Esophagus squamous epithelium (tissue), 4 donors: ENCODE measurements around the gene SERPINC1.

Experiments
- POLR2A ChIP-seq, 4 donors: fragments of 450-650 bp; IDR thresholded peaks; one replicate each; pipeline ENCODE4 v1.6.1; 2017; ENCODE audit warnings: antibody characterized with exemption in 4 of 4, mild to moderate bottlenecking in 4 of 4, moderate library complexity in 3 of 4
- TF ChIP-seq, protein P1 (sequence below), 6 experiments: fragments of 450-650 bp in 4 of 6; fragments of 200-600 bp in 2 of 6; sonication (generic) in 2 of 6; IDR thresholded peaks; one replicate each; pipeline ENCODE4 v1.5.1; 2016 to 2019; ENCODE audit warnings: antibody characterized with exemption in 6 of 6, mild to moderate bottlenecking in 4 of 6, moderate library complexity in 4 of 6

GRCh38 chr1:173963477-173963876 is 46.4 kb upstream of the SERPINC1 start:
- TF ChIP-seq, protein P1, sequence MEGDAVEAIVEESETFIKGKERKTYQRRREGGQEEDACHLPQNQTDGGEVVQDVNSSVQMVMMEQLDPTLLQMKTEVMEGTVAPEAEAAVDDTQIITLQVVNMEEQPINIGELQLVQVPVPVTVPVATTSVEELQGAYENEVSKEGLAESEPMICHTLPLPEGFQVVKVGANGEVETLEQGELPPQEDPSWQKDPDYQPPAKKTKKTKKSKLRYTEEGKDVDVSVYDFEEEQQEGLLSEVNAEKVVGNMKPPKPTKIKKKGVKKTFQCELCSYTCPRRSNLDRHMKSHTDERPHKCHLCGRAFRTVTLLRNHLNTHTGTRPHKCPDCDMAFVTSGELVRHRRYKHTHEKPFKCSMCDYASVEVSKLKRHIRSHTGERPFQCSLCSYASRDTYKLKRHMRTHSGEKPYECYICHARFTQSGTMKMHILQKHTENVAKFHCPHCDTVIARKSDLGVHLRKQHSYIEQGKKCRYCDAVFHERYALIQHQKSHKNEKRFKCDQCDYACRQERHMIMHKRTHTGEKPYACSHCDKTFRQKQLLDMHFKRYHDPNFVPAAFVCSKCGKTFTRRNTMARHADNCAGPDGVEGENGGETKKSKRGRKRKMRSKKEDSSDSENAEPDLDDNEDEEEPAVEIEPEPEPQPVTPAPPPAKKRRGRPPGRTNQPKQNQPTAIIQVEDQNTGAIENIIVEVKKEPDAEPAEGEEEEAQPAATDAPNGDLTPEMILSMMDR (IDR thresholded peaks at IDR 0.05): no peak
- no peak for TF ChIP-seq POLR2A (IDR thresholded peaks at IDR 0.05)
